Glomerular endothelial cell (primary cell): ENCODE measurements around the gene ZP4. TPM values are rescaled to one million over a fixed set of nuclear protein-coding genes. Genes with fewer than 3 reads are reported as not detected.

Experiments used
- DNase-seq: peaks from one replicate; pipeline ENCODE4 v3.0.0-alpha.2; 2011; ENCODE audit warnings: low read depth, low spot score; ENCODE audit errors: extremely low read depth
- total RNA-seq: library from RNA; depleted of rRNA; stranded (reverse); fragments of >200 nt; gene quantifications from 2 replicates; pipeline ENCODE4 v1.2.3, GENCODE V29; 2015

The ZP4 gene
- total RNA-seq = 0.39 TPM in 1 of 2 replicates, not detected in the other

- no peak for DNase-seq
These were observed at the start of gene ZP4 for GRCh38 chr1:237890822-237891221. Gene ZP4, minus strand, starts transcription at chr1:237890922. Its CDS starts 287 bp downstream, at chr1:237890635.

GRCh38 chr1:237938553-237938952 lies 47.8 kb upstream of the ZP4 start:
- no peak for DNase-seq

DNA sequence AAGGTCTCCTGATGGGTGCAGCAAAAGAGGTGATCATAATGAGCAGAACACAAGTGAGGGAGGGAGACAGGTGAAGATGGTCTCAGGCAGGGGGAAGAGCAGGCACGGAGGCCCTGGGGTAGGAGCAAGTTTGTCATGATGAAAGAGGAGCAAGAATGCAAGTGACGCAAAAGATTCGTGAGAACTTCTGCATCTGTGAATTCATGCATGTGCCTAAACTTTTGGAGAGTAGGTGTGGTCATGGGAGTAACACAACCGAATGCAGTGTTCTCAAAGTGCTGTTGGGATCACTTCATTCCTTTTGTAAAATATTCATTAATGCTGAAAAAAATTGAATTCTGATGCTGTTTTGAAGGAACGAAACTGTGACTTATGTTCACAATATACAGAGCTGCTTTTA lies 47.3 kb upstream of the ZP4 start:
- DNase-seq = no peak

GRCh38 chr1:237932816-237933215 lies 42.1 kb upstream of the ZP4 start:
- DNase-seq = no peak

- no peak for DNase-seq
These were observed 40.9 kb upstream of the ZP4 start for GRCh38 chr1:237931581-237931980.

DNA sequence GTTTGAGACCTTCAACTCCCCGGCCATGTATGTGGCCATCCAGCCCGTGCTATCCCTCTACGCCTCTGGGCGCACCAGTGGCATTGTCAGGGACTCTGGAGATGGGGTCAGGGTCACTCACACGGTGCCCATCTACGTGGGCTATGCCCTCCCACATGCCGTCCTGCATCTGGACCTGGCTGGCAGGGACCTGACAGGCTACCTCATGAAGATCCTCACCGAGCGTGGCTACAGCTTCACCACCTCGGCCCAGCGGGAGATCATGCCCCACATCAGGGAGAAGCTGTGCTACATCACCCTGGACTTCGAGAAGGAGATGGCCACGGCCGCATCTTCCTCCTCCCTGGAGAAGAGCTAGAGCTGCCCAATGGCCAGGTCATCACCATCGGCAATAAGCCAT lies 36.5 kb upstream of the ZP4 start:
- DNase-seq = no peak

GRCh38 chr1:237921306-237921705 lies 30.6 kb upstream of the ZP4 start:
- no peak for DNase-seq

- no peak for DNase-seq
These were observed 22.6 kb upstream of the ZP4 start for GRCh38 chr1:237913345-237913744.

DNA sequence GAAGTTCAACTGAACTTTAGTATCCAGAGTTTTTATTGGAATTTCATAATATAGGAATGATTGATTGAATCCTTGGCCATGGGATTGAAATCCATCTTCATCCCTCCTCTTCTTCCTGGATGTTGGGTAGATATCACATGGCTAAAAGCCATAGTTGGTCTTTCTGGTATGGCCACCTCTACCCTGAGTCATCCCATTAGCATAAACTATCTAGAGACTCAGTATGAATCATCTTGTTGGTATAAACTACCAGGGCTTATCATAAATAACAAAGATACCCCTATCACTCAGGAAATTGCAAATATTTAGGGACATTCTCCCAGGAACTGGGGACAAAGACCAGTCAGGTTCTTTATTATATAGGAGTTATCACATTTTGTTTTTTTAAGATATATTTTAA lies 21.2 kb upstream of the ZP4 start:
- DNase-seq = no peak

DNA sequence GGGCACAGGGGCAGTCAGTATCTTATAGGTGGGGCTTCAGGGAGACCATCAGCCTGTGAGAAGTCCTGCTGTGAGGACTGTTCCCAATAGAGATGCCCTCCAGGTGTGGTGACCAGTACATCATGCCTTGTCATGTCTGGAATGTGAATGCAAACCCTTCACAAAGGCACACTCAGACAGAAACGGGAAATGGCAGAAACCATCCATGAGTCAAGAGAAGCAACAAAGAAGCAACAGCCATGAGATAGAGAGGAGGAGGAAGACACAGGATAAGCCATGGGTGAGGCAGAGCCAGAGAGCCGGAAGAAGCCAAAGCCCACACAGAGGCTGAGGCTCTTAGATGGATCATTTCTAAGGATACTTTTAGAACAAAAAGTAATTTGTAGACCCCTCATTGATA lies 20.1 kb upstream of the ZP4 start:
- no peak for DNase-seq

- DNase-seq = no peak
These were observed 13.2 kb upstream of the ZP4 start for GRCh38 chr1:237903961-237904360.

DNA sequence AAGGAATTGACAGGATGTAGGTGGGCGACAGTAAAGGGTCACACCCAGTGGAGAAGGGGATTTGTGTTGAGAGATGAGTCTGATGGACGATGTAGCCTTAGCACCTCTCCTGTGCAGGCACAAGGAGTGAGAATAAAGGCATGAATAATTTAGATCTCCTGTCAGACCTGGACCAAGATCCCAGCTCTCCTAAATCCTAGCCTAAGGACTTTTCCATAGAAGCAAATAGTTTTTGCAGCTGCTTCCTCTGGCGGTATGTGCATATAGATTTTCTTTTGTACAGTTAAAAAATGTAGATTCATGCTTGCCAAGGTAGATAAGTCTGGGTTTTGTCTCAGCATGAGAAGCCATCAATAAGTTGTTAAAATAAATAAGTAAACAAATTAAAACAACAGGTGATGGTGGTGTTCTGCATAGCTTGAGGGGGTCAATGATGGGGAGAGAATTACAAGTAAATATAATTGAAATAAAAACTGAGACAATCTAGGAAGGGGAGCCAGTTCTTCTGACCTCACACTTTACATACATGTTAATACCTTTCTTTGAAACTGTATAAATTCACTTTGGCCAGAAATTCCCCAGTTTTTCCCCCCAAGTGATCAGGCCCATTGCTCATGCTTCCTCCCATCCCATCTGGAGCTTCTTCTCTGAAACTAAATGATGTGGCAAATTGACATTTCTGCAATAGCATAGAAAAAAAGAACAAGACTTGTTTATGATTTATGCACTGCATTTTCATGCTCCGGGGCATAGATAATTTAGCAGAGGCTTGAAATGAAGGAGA lies 12.4 kb upstream of the ZP4 start:
- no peak for DNase-seq

DNA sequence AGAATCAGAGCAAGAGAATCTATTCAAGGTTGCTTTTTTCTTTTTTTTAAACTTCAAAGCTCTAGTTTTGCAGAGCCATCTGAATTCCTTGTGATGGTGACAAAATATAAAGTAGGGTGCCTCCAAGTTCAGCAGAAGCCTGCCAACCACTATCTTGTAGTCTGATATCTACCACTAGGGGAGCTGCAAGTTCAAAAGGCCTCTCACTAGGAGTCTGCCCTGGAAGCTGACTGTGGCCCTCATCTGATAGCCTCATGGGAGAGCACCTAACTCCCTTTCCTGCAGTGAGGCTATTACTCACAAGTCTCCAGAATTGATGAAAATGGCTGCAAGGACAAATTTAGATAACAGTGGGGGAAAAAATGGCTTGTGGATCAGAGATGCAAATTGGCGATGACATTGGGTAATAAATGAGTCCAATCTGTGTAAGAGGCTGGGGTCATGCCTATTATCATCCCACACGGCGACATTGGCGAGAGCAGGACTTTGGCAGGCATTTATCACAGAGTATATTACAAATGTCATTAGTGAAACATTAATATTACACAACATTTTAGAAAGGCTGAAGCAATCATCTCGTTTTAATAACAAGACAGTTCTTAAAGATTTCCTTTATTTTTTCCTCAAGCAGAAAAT lies 10.7 kb upstream of the ZP4 start:
- DNase-seq = no peak

DNA sequence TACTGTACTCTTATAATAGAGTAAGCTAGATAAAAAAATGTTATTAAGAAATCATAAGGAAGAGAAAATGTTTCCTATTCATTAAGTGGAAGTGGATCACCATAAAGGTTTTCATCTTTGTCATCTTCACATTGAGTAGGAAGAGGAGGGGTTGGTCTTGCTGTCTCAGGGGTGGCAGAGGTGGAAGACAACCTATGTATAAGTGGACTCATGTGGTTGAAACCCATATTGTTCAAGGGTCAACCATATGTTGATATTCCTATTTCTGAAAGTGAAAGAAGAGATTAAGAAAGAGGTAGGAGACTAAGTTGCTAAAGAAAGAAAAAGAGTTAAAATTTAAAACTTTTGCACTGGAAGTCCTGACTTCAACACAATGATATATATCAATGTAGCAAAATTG lies 4.9 kb upstream of the ZP4 start:
- no peak for DNase-seq

DNA sequence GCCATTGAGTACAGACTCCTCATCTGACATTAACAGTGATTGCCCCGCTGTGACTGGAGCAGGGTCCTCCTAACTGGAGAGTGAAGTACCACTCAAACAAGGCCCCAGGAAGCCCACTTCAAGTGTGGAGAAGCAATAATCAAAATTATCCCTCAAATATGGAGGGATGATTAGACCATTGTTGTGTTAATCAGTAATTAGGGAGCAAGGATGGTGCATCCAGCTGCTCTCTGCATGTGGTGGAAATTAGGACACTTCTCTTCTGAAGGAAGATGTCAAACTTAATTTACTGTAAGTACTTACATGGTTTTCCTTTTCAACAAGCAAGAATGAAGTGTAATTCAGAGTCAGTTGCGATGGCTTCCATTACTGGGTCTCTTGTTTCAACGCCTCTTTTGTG lies 3.4 kb upstream of the ZP4 start:
- DNase-seq = no peak

- DNase-seq = no peak
These were observed 1.3 kb upstream of the ZP4 start for GRCh38 chr1:237891979-237892378.

GRCh38 chr1:237891266-237891665 lies 544 bp upstream of the ZP4 start:
- no peak for DNase-seq

DNA sequence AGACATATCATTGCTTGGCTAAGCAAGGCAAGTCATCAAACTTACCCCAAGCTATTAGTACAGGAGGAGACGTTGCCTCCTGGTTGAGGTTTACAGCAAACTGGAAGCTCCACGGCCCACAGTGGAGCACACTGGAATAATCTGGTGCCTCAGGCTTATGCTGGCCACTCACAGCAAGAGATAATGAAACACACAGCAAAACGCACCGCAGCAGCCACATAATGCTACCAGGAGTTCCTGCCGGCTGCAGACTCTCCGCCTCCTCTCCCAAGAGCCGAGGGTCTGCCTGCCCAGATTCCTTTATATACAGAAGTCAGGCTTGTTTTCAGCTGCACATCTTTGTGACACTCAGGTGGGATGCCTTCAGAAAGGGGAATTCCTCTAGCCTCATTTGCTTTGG lies 306 bp downstream of the ZP4 start:
- DNase-seq = no peak

DNA sequence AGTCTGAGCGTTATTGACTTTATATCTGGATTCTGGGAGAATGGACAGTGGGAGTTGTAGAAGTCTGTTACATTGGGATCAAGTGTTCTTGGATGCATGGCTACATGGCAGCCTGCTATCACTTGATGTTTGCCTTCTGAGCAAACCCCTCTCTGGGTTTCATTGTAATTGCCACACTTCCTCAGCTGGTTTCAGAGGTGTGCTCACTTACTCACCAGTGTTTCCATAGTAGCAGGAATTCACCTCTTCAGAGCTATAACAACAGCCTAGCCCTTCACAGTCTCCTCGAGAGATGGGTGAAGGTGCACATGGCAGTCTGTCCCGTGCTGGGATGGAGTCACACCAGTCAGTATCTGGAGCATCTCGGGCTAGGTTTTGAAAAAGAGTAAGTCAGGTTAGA lies 2.6 kb downstream of the ZP4 start:
- no peak for DNase-seq

- DNase-seq = no peak
These were observed 3.2 kb downstream of the ZP4 start for GRCh38 chr1:237887542-237887941.

- no peak for DNase-seq
These were observed 6.5 kb downstream of the ZP4 start for GRCh38 chr1:237884237-237884636.

GRCh38 chr1:237879195-237879594 lies 11.5 kb downstream of the ZP4 start:
- DNase-seq = no peak

DNA sequence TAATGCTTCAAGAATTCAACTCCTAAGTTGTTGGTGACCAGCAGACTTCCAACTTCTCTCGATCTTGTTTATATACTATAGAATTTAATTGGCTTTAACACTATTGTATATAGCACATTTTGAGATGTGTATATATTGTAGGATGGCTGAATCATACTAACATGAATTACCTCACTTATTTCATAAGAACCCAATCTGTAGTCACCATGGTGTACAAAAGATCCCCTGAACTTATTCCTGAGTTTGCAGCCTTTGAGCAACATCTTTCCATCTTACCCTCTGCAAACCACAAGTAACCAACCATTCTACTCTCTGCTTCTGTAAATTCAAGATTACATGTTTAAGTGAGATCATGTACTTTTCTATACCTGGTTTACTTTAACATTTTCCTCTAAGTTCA lies 12.3 kb downstream of the ZP4 start:
- no peak for DNase-seq
